SU-DHL-6 (cell line): ENCODE measurements around the gene TMCC1.

Source experiments
- H2AFZ ChIP-seq: fragments of 200-600 bp; sonication (generic); 2 replicates; pipeline ENCODE4 v1.6.1; 2014; ENCODE audit warnings: low read depth, mild to moderate bottlenecking, moderate library complexity, mixed read lengths, antibody characterized with exemption, low read length; ENCODE audit not compliant: severe bottlenecking
- H3F3A ChIP-seq: fragments of 200-600 bp; shearing (Covaris generic); 2 replicates; pipeline ENCODE4 v1.6.0; 2016; ENCODE audit warnings: antibody characterized with exemption, mild to moderate bottlenecking; ENCODE audit not compliant: insufficient read depth
- H3K27ac ChIP-seq: fragments of 200-600 bp; sonication (generic); 2 replicates; pipeline ENCODE4 v1.5.1; 2016; ENCODE audit warnings: low read depth, mild to moderate bottlenecking, low read length, moderate library complexity, mixed read lengths
- H3K27me3 ChIP-seq: fragments of 200-600 bp; sonication (generic), shearing (Covaris generic); 2 replicates; pipeline ENCODE4 v1.6.0; 2014; ENCODE audit warnings: mild to moderate bottlenecking, low read length
- H3K36me3 ChIP-seq: fragments of 200-600 bp; sonication (generic); 2 replicates; pipeline ENCODE4 v1.6.1; 2014; ENCODE audit warnings: mild to moderate bottlenecking, low read length, mixed read lengths
- H3K4me2 ChIP-seq: fragments of 300-600, 200-600 bp; shearing (Covaris generic), sonication (generic); 2 replicates; pipeline ENCODE4 v1.6.0; 2014; ENCODE audit warnings: low read length, low read depth, mild to moderate bottlenecking; ENCODE audit not compliant: poor library complexity, severe bottlenecking
- H3K4me3 ChIP-seq: fragments of 200-600 bp; sonication (generic); 2 replicates; pipeline ENCODE4 v1.5.1; 2014; ENCODE audit warnings: antibody characterized with exemption, low read length, mild to moderate bottlenecking, mixed read lengths; ENCODE audit not compliant: insufficient read depth, poor library complexity, severe bottlenecking
- H3K79me2 ChIP-seq: fragments of 200-600 bp; sonication (generic); 2 replicates; pipeline ENCODE4 v1.6.1; 2014; ENCODE audit warnings: mild to moderate bottlenecking, low read length, moderate library complexity; ENCODE audit not compliant: insufficient read depth
- H3K9ac ChIP-seq: fragments of 200-600 bp; sonication (generic); 2 replicates; pipeline ENCODE4 v1.7.0; 2014; ENCODE audit warnings: mild to moderate bottlenecking, low read length
- H3K9me2 ChIP-seq: fragments of 200-600 bp; sonication (generic); replicated peaks from 2 replicates; pipeline ENCODE4 v1.6.1; 2014; ENCODE audit warnings: low read length; ENCODE audit not compliant: insufficient read depth
- H3K9me3 ChIP-seq: fragments of 200-600 bp; sonication (generic); 2 replicates; pipeline ENCODE4 v1.6.1; 2014; ENCODE audit warnings: low read length, mixed read lengths; ENCODE audit not compliant: insufficient read depth
- H4K20me1 ChIP-seq: fragments of 200-600 bp; sonication (generic); 2 replicates; pipeline ENCODE4 v1.6.1; 2014; ENCODE audit warnings: low read depth, mild to moderate bottlenecking, antibody characterized with exemption, low read length, moderate library complexity, mixed read lengths
- CTCF ChIP-seq: fragments of 200-600 bp; sonication (generic); IDR thresholded peaks from one replicate; pipeline ENCODE4 v1.5.1; 2017; ENCODE audit warnings: antibody characterized with exemption, mild to moderate bottlenecking, low read length, moderate library complexity; ENCODE audit not compliant: insufficient read depth, poor library complexity, severe bottlenecking
- EZH2phosphoT487 ChIP-seq: fragments of 200-600 bp; sonication (generic), shearing (Covaris generic); conservative IDR thresholded peaks from 2 replicates; pipeline ENCODE4 v1.6.1; 2018; ENCODE audit warnings: mild to moderate bottlenecking, antibody characterized with exemption, low read length, moderate library complexity, mixed read lengths

The TMCC1 gene

GRCh38 chr3:129598000-129598381 is 295.5 kb downstream of the TMCC1 start:
- Histone ChIP-seq H3K27ac (no peak overlapping the region), H3K4me2 (no peak overlapping the region), H3K36me3 (no peaks in the 10 kb centered on the region), H3K9ac (no peak overlapping the region), H4K20me1 (no peaks in the 10 kb centered on the region), H3F3A (no peaks in the 10 kb centered on the region), H3K4me3 (no peak overlapping the region), H3K9me2 (no peaks in the 10 kb centered on the region), H3K79me2 (no peaks in the 10 kb centered on the region), H3K27me3 (no peaks in the 10 kb centered on the region), H3K9me3 (no peaks in the 10 kb centered on the region), H2AFZ (no peak overlapping the region)
- no peak for TF ChIP-seq EZH2phosphoT487
- TF ChIP-seq CTCF: no peak
